ENCODE results near the gene RPL6.

DNA sequence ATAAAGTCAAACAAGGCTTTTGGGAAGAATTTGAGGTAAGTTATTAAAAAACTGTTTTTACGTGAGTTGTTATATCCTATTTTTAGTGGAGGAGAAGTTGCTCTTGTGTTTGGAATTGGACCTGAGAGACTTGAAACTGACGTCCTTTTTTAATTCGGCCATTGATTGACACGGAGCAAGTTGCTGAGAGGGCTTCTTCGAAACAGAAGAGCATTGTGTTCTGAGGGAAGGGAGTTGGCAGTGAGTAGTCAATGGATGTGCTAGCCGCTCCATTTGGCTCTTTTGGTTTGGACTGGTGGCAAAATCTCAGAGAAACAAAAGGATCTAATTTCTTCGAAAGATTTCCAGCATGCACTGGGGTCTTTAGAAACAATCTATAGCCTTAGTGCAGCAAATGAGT is 46.6 kb upstream of the RPL6 start:
- TF ChIP-seq, protein P1, sequence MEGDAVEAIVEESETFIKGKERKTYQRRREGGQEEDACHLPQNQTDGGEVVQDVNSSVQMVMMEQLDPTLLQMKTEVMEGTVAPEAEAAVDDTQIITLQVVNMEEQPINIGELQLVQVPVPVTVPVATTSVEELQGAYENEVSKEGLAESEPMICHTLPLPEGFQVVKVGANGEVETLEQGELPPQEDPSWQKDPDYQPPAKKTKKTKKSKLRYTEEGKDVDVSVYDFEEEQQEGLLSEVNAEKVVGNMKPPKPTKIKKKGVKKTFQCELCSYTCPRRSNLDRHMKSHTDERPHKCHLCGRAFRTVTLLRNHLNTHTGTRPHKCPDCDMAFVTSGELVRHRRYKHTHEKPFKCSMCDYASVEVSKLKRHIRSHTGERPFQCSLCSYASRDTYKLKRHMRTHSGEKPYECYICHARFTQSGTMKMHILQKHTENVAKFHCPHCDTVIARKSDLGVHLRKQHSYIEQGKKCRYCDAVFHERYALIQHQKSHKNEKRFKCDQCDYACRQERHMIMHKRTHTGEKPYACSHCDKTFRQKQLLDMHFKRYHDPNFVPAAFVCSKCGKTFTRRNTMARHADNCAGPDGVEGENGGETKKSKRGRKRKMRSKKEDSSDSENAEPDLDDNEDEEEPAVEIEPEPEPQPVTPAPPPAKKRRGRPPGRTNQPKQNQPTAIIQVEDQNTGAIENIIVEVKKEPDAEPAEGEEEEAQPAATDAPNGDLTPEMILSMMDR (IDR thresholded peaks at IDR 0.05; ENCODE audit: low read depth, low read length, poor library complexity, severe bottlenecking): no peak
- no peak for TF ChIP-seq EZH2phosphoT487 (IDR thresholded peaks at IDR 0.05; ENCODE audit: borderline replicate concordance, low read length)

Data from DOHH2 (cell line).